Testis (tissue), 3 donors: ENCODE measurements around the gene LLGL2. TPM values are rescaled to one million over a fixed set of nuclear protein-coding genes. Genes with fewer than 3 reads are reported as not detected.

Experiments
- DNase-seq: peaks from one replicate; pipeline ENCODE4 v3.0.0-alpha.2; 2019
- H3K27ac ChIP-seq, 2 donors: fragments of 200-600 bp; sonication (generic); one replicate each; pipeline ENCODE4 v1.5.1; 2019
- H3K27me3 ChIP-seq: fragments of 200-600 bp; sonication (generic); one replicate; pipeline ENCODE4 v1.5.1; 2019
- H3K36me3 ChIP-seq: fragments of 200-600 bp; sonication (generic); one replicate; pipeline ENCODE4 v1.5.1; 2017; ENCODE audit warnings: low read depth; ENCODE audit errors: missing control alignments
- H3K4me1 ChIP-seq: fragments of 200-600 bp; sonication (generic); one replicate; pipeline ENCODE4 v1.5.1; 2019
- H3K4me3 ChIP-seq, 2 donors: fragments of 200-600 bp; sonication (generic); one replicate each; pipeline ENCODE4 v1.5.1; 2017 to 2019
- H3K9me3 ChIP-seq: fragments of 200-600 bp; sonication (generic); one replicate; pipeline ENCODE4 v1.5.1; 2017
- CTCF ChIP-seq, 3 experiments: fragments of 450-650 bp in 2 of 3; fragments of 200-600 bp in 1 of 3; sonication (generic) in 1 of 3; IDR thresholded peaks; one replicate each; pipeline ENCODE4 v1.5.1; 2016 to 2019; ENCODE audit warnings: antibody characterized with exemption in 3 of 3, mild to moderate bottlenecking in 2 of 3, moderate library complexity in 1 of 3
- POLR2A ChIP-seq: fragments of 450-650 bp; IDR thresholded peaks from one replicate; pipeline ENCODE4 v1.6.1; 2017; ENCODE audit warnings: antibody characterized with exemption, mild to moderate bottlenecking, moderate library complexity
- WGBS, 2 donors: methylation state at CpG; one replicate each; pipeline ENCODE4 v1.1.5; 2018; 5-methylcytosine and 5-hydroxymethylcytosine counted together
- intact Hi-C: fragments of 100-400 bp; cut with DNase I; formaldehyde crosslinking; loops from one replicate; pipeline ENCODE4 v1.15.1; 2023; ENCODE audit warnings: low total_unique reads
- polyA plus RNA-seq: library from polyadenylated mRNA; stranded (reverse); fragments of 350-450 nt; fragmentation: Illumina TruSeq; extraction: RNeasy Lipid Tissue Mini Kit (QIAGEN cat#74804); gene quantifications from one replicate; pipeline ENCODE4 v1.2.3, GENCODE V29; 2014; ENCODE audit warnings: low read depth, low replicate concordance; ENCODE audit not compliant: insufficient read depth
- total RNA-seq, 2 donors: library from RNA; depleted of rRNA; stranded (reverse); fragments of >200 nt; gene quantifications; one replicate each; pipeline ENCODE4 v1.2.3, GENCODE V29; 2016

Gene LLGL2
- total and polyA plus RNA-seq, 3 donors from 2014 or later: 20.6 to 34.3 (median 22.9) TPM

- no peak for DNase-seq
- no peaks in the 10 kb centered on the region for H3K27me3 ChIP-seq
- H3K27ac ChIP-seq: no peak overlapping the region
- intact Hi-C loops: no loop called here
- no peak overlapping the region for H3K4me3 ChIP-seq
- H3K36me3 ChIP-seq: no peaks in the 10 kb centered on the region
- H3K4me1 ChIP-seq: peaks cover 7% of the 10 kb centered on the region
- TF ChIP-seq POLR2A (no peak), CTCF (IDR thresholded peaks at IDR 0.05) (no peak)
- 60 to 95% methylated on average over 1 to 13 of the region's 13 CpGs for WGBS, 2 donors
- H3K9me3 ChIP-seq: no peaks in the 10 kb centered on the region
Observed at GRCh38 chr17:75573994-75574393, 48.5 kb downstream of the LLGL2 start.

- peaks cover 10% of the 10 kb centered on the region for H3K4me1 ChIP-seq
- H3K27me3 ChIP-seq: no peaks in the 10 kb centered on the region
- intact Hi-C loops: no loop called here
- H3K9me3 ChIP-seq: no peaks in the 10 kb centered on the region
- H3K27ac ChIP-seq: no peak overlapping the region
- DNase-seq: no peak
- no peak overlapping the region for H3K4me3 ChIP-seq
- 80 to 85% methylated on average over 4 to 27 of the region's 29 CpGs for WGBS, 2 donors
- no peak for TF ChIP-seq CTCF (IDR thresholded peaks at IDR 0.05)
- TF ChIP-seq POLR2A: no peak
- no peaks in the 10 kb centered on the region for H3K36me3 ChIP-seq
Observed at GRCh38 chr17:75574404-75575036, 49.0 kb downstream of the LLGL2 start.

GRCh38 chr17:75575197-75575596 is 49.7 kb downstream of the LLGL2 start:
- no peaks in the 10 kb centered on the region for H3K9me3 ChIP-seq
- H3K36me3 ChIP-seq: no peaks in the 10 kb centered on the region
- DNase-seq: no peak
- H3K4me3 ChIP-seq: no peak overlapping the region
- peaks cover 10% of the 10 kb centered on the region for H3K4me1 ChIP-seq
- no peak for TF ChIP-seq POLR2A
- TF ChIP-seq CTCF (IDR thresholded peaks at IDR 0.05): no peak
- no peaks in the 10 kb centered on the region for H3K27me3 ChIP-seq
- H3K27ac ChIP-seq: no peak overlapping the region
- intact Hi-C loops: no loop called here
- WGBS, 2 donors: 93% methylated on average over 10 of the region's 10 CpGs

- 93 to 96% methylated on average over 8 to 11 of the region's 11 CpGs for WGBS, 2 donors
- Histone ChIP-seq H3K36me3 (no peaks in the 10 kb centered on the region), H3K4me3 (no peak overlapping the region), H3K9me3 (no peaks in the 10 kb centered on the region), H3K27ac (no peak overlapping the region), H3K27me3 (no peaks in the 10 kb centered on the region), H3K4me1 (peaks cover 10% of the 10 kb centered on the region)
- intact Hi-C loops: no loop called here
- no peak for DNase-seq
- TF ChIP-seq CTCF (IDR thresholded peaks at IDR 0.05): no peak
- no peak for TF ChIP-seq POLR2A
Observed at GRCh38 chr17:75575728-75576127, 50.2 kb downstream of the LLGL2 start.

GRCh38 chr17:75576661-75577060 is 51.2 kb downstream of the LLGL2 start:
- DNase-seq: no peak
- Histone ChIP-seq H3K4me1 (peaks cover 10% of the 10 kb centered on the region), H3K27ac (no peak overlapping the region), H3K36me3 (no peaks in the 10 kb centered on the region), H3K4me3 (no peak overlapping the region), H3K27me3 (no peaks in the 10 kb centered on the region), H3K9me3 (no peaks in the 10 kb centered on the region)
- TF ChIP-seq POLR2A: no peak
- no peak for TF ChIP-seq CTCF (IDR thresholded peaks at IDR 0.05)
- WGBS, 2 donors: 84 to 86% methylated on average over 15 of the region's 15 CpGs
- intact Hi-C loops: no loop called here
